Subcutaneous abdominal adipose tissue (tissue), 5 donors: ENCODE measurements around the gene PTGDR.

Source experiments
- H3K27ac ChIP-seq: one replicate; pipeline ENCODE4 v1.7.0; 2013; ENCODE audit warnings: low read depth, mild to moderate bottlenecking, inconsistent platforms, low read length, moderate library complexity
- H3K27me3 ChIP-seq, 5 donors: one replicate each; pipeline ENCODE4 v1.7.0; 2013; ENCODE audit warnings: low read length in 5 of 5, inconsistent platforms in 1 of 5; ENCODE audit not compliant: control insufficient read depth in 5 of 5, insufficient read depth in 4 of 5
- H3K36me3 ChIP-seq, 5 donors: one replicate each; pipeline ENCODE4 v1.7.0; 2013; ENCODE audit warnings: low read length in 5 of 5; ENCODE audit not compliant: control insufficient read depth in 5 of 5, insufficient read depth in 5 of 5
- H3K4me1 ChIP-seq, 5 donors: one replicate each; pipeline ENCODE4 v1.7.0; 2013; ENCODE audit warnings: low read length in 5 of 5, mild to moderate bottlenecking in 3 of 5, moderate library complexity in 1 of 5; ENCODE audit not compliant: control insufficient read depth in 5 of 5, insufficient read depth in 5 of 5
- H3K4me3 ChIP-seq, 5 donors: one replicate each; pipeline ENCODE4 v1.7.0; 2013; ENCODE audit warnings: low read length in 5 of 5, low read depth in 1 of 5
- H3K9ac ChIP-seq, 5 donors: one replicate each; pipeline ENCODE4 v1.7.0; 2013; ENCODE audit warnings: low read length in 5 of 5, mild to moderate bottlenecking in 4 of 5, moderate library complexity in 3 of 5
- H3K9me3 ChIP-seq, 5 donors: one replicate each; pipeline ENCODE4 v1.7.0; 2013; ENCODE audit warnings: low read length in 5 of 5; ENCODE audit not compliant: control insufficient read depth in 5 of 5
- donor health status: healthy.
- donor health status: healthy.
- donor health status: healthy.
- donor health status: healthy.
- donor health status: healthy.

The PTGDR gene

GRCh38 chr14:52275372-52275771 lies 7.9 kb downstream of the PTGDR start:
- no peak overlapping the region for H3K4me3 ChIP-seq
- no peaks in the 10 kb centered on the region for H3K36me3 ChIP-seq
- no peaks in the 10 kb centered on the region for H3K9me3 ChIP-seq
- no peak overlapping the region for H3K9ac ChIP-seq
- H3K27me3 ChIP-seq: no peaks in the 10 kb centered on the region
- no peak overlapping the region for H3K27ac ChIP-seq
- peaks cover 0 to 4% (median 0%) of the 10 kb centered on the region in 5 donors for H3K4me1 ChIP-seq

DNA sequence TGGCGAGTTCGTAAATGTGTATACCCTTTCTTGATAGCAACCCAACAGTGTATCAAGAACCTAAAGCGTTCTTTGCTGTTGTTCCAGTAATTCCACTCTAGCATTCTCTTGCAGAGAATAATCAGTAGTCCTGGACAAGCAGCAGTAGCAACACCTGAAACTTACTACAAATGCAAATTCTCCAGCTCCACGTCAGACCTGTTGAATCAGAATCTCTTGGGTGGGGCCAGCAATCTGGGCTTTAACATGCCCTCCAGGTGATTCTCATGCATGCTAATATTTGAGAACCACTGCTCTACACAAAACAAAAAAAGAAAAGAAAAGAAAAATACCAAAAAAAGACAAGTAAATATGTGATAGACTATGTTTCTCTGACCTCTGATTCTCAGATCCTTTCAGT lies 10.1 kb downstream of the PTGDR start:
- Histone ChIP-seq H3K36me3 (no peaks in the 10 kb centered on the region), H3K9me3 (no peaks in the 10 kb centered on the region), H3K27me3 (no peaks in the 10 kb centered on the region), H3K9ac (no peak overlapping the region), H3K4me3 (no peak overlapping the region), H3K4me1 (peaks cover 0 to 4% (median 0%) of the 10 kb centered on the region in 5 donors), H3K27ac (no peak overlapping the region)

DNA sequence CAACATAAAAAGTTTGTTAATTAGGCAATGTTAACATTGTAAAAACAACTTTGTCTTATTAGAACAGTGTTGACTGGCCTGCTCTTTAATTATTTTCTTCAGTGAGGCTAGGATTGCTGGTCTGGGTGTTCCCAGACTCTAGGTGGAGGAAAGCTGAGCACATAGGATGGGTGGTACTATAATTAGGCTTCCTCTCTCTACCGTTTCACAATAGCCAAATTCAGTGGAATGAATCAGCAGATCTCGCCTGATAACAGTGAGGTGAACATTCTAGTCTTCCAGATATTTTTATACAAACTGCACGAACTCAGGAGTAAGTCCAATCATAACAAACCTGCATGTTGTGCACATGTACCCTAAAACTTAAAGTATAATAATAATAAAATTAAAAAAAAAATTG lies 11.9 kb downstream of the PTGDR start:
- H3K27ac ChIP-seq: no peak overlapping the region
- no peaks in the 10 kb centered on the region for H3K9me3 ChIP-seq
- H3K27me3 ChIP-seq: no peaks in the 10 kb centered on the region
- no peak overlapping the region for H3K4me3 ChIP-seq
- peaks cover 0 to 4% (median 0%) of the 10 kb centered on the region in 5 donors for H3K4me1 ChIP-seq
- H3K9ac ChIP-seq: no peak overlapping the region
- H3K36me3 ChIP-seq: no peaks in the 10 kb centered on the region

GRCh38 chr14:52283099-52283498 lies 15.6 kb downstream of the PTGDR start:
- Histone ChIP-seq H3K4me1 (peaks cover 0 to 4% (median 0%) of the 10 kb centered on the region in 5 donors), H3K27ac (no peak overlapping the region), H3K4me3 (no peak overlapping the region), H3K27me3 (no peaks in the 10 kb centered on the region), H3K9me3 (no peaks in the 10 kb centered on the region), H3K9ac (no peak overlapping the region), H3K36me3 (no peaks in the 10 kb centered on the region)

DNA sequence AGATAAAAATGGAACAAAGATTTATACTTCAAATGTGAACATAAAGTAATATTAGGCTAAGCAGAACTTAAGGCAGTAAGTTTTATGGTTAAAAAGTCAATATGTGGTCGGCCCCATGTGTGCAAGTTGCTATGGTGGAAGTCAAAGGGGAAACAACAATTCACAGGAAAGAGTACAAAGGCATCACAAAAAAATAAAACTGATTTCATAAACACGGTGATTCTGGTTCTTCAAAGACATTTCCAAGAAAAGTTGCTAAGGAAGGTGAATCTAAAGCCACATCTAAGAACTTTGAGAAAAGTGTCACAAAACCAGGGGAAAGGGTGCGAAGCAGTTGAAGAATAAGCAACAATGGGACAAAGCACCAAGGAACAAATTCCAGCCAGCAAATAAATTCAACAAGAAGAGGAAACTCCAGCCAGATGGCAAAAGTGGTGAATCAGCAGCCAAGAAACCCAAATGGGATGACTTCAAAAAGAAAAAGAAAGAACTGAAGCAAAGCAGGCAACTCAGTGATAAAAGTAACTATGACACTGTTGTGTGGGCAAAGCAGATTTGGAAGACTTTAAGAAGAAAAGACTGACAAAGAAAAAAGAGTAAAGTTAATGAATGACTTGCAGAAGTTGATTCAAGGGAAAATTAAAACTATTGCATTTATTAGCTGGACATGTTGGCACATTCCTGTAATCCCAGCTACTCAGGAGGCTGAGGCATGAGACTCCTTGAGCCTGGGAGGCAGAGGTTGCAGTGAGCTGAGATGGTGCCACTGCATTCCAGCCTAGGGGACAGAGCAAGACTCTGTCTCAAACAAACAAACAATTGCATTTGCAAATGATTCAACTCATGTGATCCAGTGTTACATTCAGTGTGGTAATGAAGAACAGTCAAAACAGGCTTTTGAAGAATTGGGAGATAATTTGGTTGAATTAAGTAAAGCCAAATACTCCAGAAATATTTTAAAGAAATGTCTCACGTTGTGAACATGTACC lies 19.5 kb downstream of the PTGDR start:
- no peaks in the 10 kb centered on the region for H3K36me3 ChIP-seq
- H3K9ac ChIP-seq: no peak overlapping the region
- H3K4me1 ChIP-seq: no peaks in the 10 kb centered on the region
- peaks cover 0 to 2% (median 0%) of the 10 kb centered on the region in 5 donors for H3K9me3 ChIP-seq
- H3K4me3 ChIP-seq: no peak overlapping the region
- H3K27ac ChIP-seq: no peak overlapping the region
- H3K27me3 ChIP-seq: peaks cover 0 to 2% (median 0%) of the 10 kb centered on the region in 5 donors

- Histone ChIP-seq H3K9ac (no peak overlapping the region), H3K27ac (no peak overlapping the region), H3K4me1 (no peaks in the 10 kb centered on the region), H3K27me3 (no peaks in the 10 kb centered on the region), H3K9me3 (peaks cover 0 to 2% (median 0%) of the 10 kb centered on the region in 5 donors), H3K4me3 (no peak overlapping the region), H3K36me3 (no peaks in the 10 kb centered on the region)
Measured at GRCh38 chr14:52296378-52296777, 28.9 kb downstream of the PTGDR start.

DNA sequence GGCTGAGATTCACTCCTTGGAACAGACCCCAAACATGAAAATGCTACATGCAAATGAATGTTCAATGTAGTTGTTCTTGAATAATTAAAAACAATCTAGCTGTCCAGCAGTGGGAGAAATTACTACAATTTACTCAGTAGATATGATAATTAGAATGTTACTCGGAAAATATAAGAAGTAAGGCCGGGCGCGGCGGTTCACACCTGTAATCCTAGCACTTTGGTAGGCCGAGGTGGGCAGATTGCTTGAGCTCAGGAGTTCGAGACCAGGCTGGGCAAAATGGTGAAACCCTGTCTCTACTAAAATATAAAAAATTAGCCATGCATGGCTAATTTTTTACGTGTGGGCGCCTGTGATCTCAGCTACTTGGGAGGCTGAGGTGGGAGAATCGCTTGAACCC lies 31.3 kb downstream of the PTGDR start:
- H3K4me3 ChIP-seq: no peak overlapping the region
- no peaks in the 10 kb centered on the region for H3K4me1 ChIP-seq
- H3K9me3 ChIP-seq: no peaks in the 10 kb centered on the region
- H3K27me3 ChIP-seq: no peaks in the 10 kb centered on the region
- H3K36me3 ChIP-seq: no peaks in the 10 kb centered on the region
- no peak overlapping the region for H3K9ac ChIP-seq
- no peak overlapping the region for H3K27ac ChIP-seq

- no peaks in the 10 kb centered on the region for H3K27me3 ChIP-seq
- no peaks in the 10 kb centered on the region for H3K4me1 ChIP-seq
- H3K27ac ChIP-seq: no peak overlapping the region
- H3K9me3 ChIP-seq: no peaks in the 10 kb centered on the region
- H3K4me3 ChIP-seq: no peak overlapping the region
- no peak overlapping the region for H3K9ac ChIP-seq
- H3K36me3 ChIP-seq: no peaks in the 10 kb centered on the region
Measured at GRCh38 chr14:52299692-52300278, 32.3 kb downstream of the PTGDR start.

- Histone ChIP-seq H3K27ac (no peak overlapping the region), H3K4me3 (no peak overlapping the region), H3K27me3 (no peaks in the 10 kb centered on the region), H3K4me1 (no peaks in the 10 kb centered on the region), H3K9ac (no peak overlapping the region), H3K9me3 (no peaks in the 10 kb centered on the region), H3K36me3 (no peaks in the 10 kb centered on the region)
Measured at GRCh38 chr14:52303236-52303635, 35.7 kb downstream of the PTGDR start.

DNA sequence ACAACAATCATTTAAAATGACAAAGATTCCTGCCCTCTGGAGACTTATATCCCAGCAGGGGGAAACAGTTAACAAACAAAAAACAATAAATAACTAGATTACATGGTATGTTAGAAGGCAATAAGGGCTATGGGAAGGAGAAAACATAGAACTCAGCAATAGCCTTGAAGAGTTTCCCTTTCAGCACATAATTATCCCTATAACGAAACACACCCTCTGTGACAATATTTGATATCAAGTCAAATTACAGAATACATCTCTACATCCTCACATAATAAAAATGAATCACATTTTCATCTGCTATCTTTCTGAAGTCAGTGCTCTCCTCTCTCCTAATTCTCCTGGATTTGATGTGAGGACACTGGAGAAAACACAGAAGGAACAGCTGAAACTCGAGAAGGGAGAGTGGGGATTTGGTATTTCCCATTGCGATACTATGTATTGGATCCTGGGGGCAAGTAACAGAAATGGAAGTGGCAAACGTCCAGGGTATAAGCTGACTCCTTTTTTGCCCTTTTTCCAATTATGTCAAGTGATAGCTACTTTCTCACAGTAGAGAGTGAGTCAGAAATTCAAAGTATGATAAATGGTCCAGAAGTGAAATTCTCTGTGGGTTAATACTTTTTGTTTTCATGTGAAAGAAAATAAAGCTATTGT lies 36.9 kb downstream of the PTGDR start:
- H3K4me3 ChIP-seq: no peak overlapping the region
- H3K9me3 ChIP-seq: no peaks in the 10 kb centered on the region
- H3K27me3 ChIP-seq: no peaks in the 10 kb centered on the region
- no peaks in the 10 kb centered on the region for H3K36me3 ChIP-seq
- H3K9ac ChIP-seq: no peak overlapping the region
- H3K27ac ChIP-seq: no peak overlapping the region
- no peaks in the 10 kb centered on the region for H3K4me1 ChIP-seq
